GM10266 (cell line): ENCODE results near the gene C3orf22.

Experiments used
- DNase-seq: peaks from one replicate; pipeline ENCODE4 v3.0.0; 2012; ENCODE audit errors: extremely low spot score
- CTCF ChIP-seq: IDR thresholded peaks from 2 replicates; pipeline ENCODE4 v1.5.1; 2012; ENCODE audit warnings: mild to moderate bottlenecking, low read depth; ENCODE audit not compliant: control insufficient read depth, insufficient read depth; ENCODE audit errors: missing control alignments

C3orf22 gene

DNA sequence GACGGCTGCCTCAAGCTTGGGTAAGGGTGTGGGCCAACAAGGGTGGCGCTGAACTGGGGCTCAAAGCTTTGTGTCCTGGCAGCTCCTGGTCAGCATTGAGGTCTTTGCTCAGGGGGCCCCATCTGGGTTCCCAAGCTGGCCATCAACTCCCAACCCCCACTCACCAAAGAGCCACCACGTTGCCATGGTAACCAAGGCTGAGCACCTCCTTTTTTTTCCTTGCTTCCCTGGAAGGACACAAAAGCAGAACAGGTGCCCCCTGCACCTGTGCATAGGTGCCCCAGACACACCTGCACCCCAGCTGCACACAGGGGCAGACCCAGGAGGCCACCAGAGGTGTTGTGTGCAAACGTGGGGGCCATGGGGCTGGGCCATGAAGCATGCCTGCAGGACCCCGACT is 57.7 kb downstream of the C3orf22 start:
- no peak for TF ChIP-seq CTCF
- no peak for DNase-seq

GRCh38 chr3:126500016-126500415 is 58.7 kb downstream of the C3orf22 start:
- no peak for DNase-seq
- TF ChIP-seq CTCF = no peak
